Parathyroid adenoma (tissue), 2 donors: Measurements from ENCODE around the gene DCX.
A peak's percentile ranks its signal among the peaks of the same experiment; 100 is the strongest.

Source experiments
- H2AFZ ChIP-seq: fragments of 300-600 bp; sonication (generic); one replicate; pipeline ENCODE4 v1.7.0; 2017; ENCODE audit warnings: antibody characterized with exemption, mild to moderate bottlenecking
- H3K27ac ChIP-seq: fragments of 300-600 bp; sonication (generic); one replicate; pipeline ENCODE4 v1.7.0; 2017
- H3K27me3 ChIP-seq: fragments of 300-600 bp; sonication (generic); one replicate; pipeline ENCODE4 v1.7.0; 2017; ENCODE audit warnings: low read length; ENCODE audit not compliant: control insufficient read depth, insufficient read depth
- H3K36me3 ChIP-seq: fragments of 300-600 bp; sonication (generic); one replicate; pipeline ENCODE4 v1.7.0; 2017; ENCODE audit warnings: low read length; ENCODE audit not compliant: control insufficient read depth, insufficient read depth
- H3K4me1 ChIP-seq: fragments of 300-600 bp; sonication (generic); one replicate; pipeline ENCODE4 v1.7.0; 2017; ENCODE audit warnings: control low read depth
- H3K4me2 ChIP-seq: fragments of 300-600 bp; sonication (generic); one replicate; pipeline ENCODE4 v1.7.0; 2017; ENCODE audit warnings: low read length
- H3K4me3 ChIP-seq: fragments of 300-600 bp; sonication (generic); one replicate; pipeline ENCODE4 v1.7.0; 2017; ENCODE audit warnings: low read depth, low read length
- H3K79me2 ChIP-seq: fragments of 300-600 bp; sonication (generic); one replicate; pipeline ENCODE4 v1.7.0; 2017; ENCODE audit warnings: control low read depth
- H3K9ac ChIP-seq: fragments of 300-600 bp; sonication (generic); one replicate; pipeline ENCODE4 v1.7.0; 2017; ENCODE audit warnings: mild to moderate bottlenecking
- H3K9me3 ChIP-seq: fragments of 300-600 bp; sonication (generic); one replicate; pipeline ENCODE4 v1.7.0; 2017; ENCODE audit warnings: low read length; ENCODE audit not compliant: control insufficient read depth
- TF ChIP-seq, protein P1 (sequence below): fragments of 300-600 bp; sonication (generic); IDR thresholded peaks from one replicate; pipeline ENCODE4 v1.7.0; 2017; ENCODE audit warnings: antibody characterized with exemption, mild to moderate bottlenecking
- donor health status: primary hyperparathyroidism.

Gene DCX

DNA sequence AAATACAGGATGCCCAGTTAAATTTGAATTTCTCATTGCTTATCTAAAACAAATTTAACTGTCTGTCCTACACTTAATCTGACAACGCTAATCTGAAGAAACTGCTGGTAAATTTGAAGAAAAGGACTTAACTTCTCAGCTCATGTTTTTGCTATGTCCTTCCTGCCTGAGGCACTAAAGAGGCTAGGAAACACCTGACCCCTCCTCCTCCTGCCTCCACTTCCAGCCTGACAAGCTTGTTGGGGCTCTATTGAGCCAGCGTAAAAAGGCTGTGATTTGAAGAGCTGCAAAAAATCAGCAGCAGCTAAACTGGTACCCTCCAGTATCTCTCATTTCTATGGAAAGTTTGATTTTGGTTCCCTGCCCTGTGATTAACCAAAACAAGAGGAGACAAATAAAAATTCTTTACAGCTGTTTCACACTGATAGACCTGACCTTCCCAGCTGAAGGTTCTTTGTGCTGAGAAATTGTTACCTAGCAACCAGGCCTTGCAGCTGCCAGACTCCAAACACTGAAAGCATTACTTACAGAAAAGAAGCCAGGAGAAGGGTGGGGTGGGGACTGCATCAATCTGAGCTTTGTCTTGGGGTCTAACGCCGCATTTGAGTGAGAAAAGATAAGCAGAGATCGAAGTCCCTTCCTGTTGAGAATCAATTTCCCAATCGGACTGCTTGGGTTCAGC is 35.0 kb downstream of the DCX start:
- H3K27ac ChIP-seq, result no peak overlapping the region
- H3K9ac ChIP-seq, result no peak overlapping the region

DNA sequence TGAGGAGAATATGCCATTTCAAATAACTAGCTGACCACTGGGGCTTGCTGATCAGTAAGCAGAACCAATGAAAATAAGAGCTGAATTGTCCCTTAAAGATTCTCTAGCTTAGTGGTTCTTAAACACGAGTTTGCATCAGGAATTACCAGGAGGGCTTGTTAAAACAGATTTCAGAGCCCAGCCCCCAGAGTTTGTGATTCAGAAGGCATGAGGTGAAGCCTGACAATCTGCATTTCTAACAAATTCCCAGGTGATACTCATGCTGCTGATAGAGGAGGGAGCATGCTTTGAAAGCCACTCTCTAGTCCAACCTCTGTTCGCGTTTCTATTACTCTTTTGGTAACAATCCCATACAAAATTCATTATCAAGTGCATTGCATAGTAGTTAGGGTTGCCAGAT is 35.5 kb downstream of the DCX start:
- no peaks in the 10 kb centered on the region for H3K4me1 ChIP-seq

More for the DNA sequence above, 35.0 kb downstream of the DCX start:
- H3K4me3 ChIP-seq, result no peak overlapping the region
- no peaks in the 10 kb centered on the region for H3K27me3 ChIP-seq
- no peak overlapping the region for H3K4me2 ChIP-seq
- peak overlapping the region; percentile 28 for H2AFZ ChIP-seq
- no peaks in the 10 kb centered on the region for H3K79me2 ChIP-seq
- H3K36me3 ChIP-seq, result no peaks in the 10 kb centered on the region
- H3K9me3 ChIP-seq, result no peaks in the 10 kb centered on the region
- TF ChIP-seq, protein P1, sequence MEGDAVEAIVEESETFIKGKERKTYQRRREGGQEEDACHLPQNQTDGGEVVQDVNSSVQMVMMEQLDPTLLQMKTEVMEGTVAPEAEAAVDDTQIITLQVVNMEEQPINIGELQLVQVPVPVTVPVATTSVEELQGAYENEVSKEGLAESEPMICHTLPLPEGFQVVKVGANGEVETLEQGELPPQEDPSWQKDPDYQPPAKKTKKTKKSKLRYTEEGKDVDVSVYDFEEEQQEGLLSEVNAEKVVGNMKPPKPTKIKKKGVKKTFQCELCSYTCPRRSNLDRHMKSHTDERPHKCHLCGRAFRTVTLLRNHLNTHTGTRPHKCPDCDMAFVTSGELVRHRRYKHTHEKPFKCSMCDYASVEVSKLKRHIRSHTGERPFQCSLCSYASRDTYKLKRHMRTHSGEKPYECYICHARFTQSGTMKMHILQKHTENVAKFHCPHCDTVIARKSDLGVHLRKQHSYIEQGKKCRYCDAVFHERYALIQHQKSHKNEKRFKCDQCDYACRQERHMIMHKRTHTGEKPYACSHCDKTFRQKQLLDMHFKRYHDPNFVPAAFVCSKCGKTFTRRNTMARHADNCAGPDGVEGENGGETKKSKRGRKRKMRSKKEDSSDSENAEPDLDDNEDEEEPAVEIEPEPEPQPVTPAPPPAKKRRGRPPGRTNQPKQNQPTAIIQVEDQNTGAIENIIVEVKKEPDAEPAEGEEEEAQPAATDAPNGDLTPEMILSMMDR, result no peak
- H3K4me1 ChIP-seq, result no peaks in the 10 kb centered on the region

DNA sequence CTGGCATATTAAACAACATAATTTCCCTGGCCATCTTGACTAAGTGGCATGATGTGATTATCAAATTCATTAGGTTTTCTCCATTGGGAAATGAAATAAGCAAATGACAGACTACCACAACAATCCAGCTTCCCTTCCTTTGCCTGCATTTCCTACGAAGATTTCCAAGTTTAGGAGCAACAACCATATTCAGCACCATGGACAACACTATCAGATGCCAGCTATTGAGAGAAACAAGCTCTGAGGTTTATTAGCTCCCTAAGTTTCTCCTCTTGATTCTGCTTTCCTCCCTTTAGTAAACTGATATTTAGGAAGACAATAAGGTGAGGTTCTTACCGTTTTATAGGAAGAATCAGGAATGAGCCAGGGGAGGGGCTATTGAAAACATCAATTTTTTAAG is 36.2 kb downstream of the DCX start:
- H3K27me3 ChIP-seq, result no peaks in the 10 kb centered on the region
- H3K4me1 ChIP-seq, result no peaks in the 10 kb centered on the region
- H3K36me3 ChIP-seq, result no peaks in the 10 kb centered on the region
- TF ChIP-seq, protein P1, result no peak
- H2AFZ ChIP-seq, result no peak overlapping the region
- H3K9ac ChIP-seq, result no peak overlapping the region
- no peaks in the 10 kb centered on the region for H3K79me2 ChIP-seq
- no peak overlapping the region for H3K4me2 ChIP-seq
- H3K9me3 ChIP-seq, result no peaks in the 10 kb centered on the region
- no peak overlapping the region for H3K27ac ChIP-seq
- H3K4me3 ChIP-seq, result no peak overlapping the region

More for the DNA sequence above, 35.5 kb downstream of the DCX start:
- Histone ChIP-seq H3K9me3 (no peaks in the 10 kb centered on the region), H3K36me3 (no peaks in the 10 kb centered on the region), H3K79me2 (no peaks in the 10 kb centered on the region), H3K27ac (no peak overlapping the region), H3K4me2 (no peak overlapping the region), H3K4me3 (no peak overlapping the region), H2AFZ (no peak overlapping the region), H3K27me3 (no peaks in the 10 kb centered on the region), H3K9ac (no peak overlapping the region)
- TF ChIP-seq, protein P1, result no peak

DNA sequence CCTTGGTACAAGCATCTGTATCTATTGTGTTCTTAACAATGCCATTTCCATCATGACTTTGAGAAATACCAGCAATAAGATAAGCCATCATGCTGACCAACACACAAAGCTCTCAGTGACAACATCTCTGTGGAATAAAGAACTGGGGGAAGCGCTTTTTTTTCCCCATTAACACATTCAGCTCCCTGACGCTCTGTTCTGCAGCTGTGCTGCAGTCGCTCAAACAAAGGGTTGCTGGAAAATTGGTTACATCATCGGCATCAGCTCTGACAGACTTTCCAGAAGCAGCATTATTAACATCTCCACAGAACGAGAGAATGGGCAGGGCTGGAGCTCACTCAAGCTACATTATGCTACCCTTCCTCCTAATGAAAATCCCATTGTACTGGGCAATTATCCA is 39.9 kb downstream of the DCX start:
- Histone ChIP-seq H3K36me3 (no peaks in the 10 kb centered on the region), H3K4me3 (no peak overlapping the region), H3K27me3 (no peaks in the 10 kb centered on the region), H2AFZ (no peak overlapping the region), H3K9me3 (no peaks in the 10 kb centered on the region), H3K4me2 (no peak overlapping the region), H3K27ac (no peak overlapping the region), H3K79me2 (no peaks in the 10 kb centered on the region), H3K4me1 (no peaks in the 10 kb centered on the region), H3K9ac (no peak overlapping the region)
- TF ChIP-seq, protein P1, result no peak

DNA sequence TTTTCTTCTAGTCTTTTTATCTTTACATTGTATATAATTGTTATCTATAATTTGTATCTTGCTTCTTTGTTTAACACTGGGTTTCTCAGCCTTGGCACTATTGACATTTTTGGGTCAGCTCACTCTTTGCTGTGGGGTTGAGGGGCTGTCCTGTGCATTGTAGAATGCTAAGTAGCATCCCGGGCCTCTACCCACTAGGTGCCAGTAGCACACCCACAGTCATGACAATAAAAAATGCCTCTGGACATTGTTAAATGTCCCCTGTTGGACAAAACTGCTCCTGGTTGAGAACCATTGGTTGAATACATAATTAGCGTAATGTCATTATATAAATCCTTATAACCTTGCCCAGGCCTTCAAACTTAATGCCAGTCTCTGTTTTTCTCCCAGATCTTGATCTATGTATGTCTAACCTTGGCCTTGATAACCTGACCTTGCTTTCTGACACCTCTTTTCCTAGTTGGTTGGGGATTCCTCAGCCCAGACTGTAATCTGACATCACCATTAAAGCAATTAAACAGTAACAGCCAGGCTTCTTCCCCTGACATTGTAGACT is 46.1 kb downstream of the DCX start:
- Histone ChIP-seq H3K27me3 (no peaks in the 10 kb centered on the region), H3K9me3 (no peaks in the 10 kb centered on the region), H3K36me3 (no peaks in the 10 kb centered on the region), H3K79me2 (no peaks in the 10 kb centered on the region), H3K4me1 (no peaks in the 10 kb centered on the region), H3K4me2 (no peak overlapping the region), H3K4me3 (no peak overlapping the region), H2AFZ (no peak overlapping the region), H3K27ac (no peak overlapping the region), H3K9ac (no peak overlapping the region)
- TF ChIP-seq, protein P1, result no peak
